NB4 (cell line): ENCODE data around the gene TMEM200C.

Experiments
- MAX ChIP-seq: IDR thresholded peaks from 2 replicates; pipeline ENCODE4 v1.6.1; 2011; ENCODE audit warnings: low read depth, low read length
- POLR2A ChIP-seq: IDR thresholded peaks from 2 replicates; pipeline ENCODE4 v1.6.1; 2011; ENCODE audit warnings: mild to moderate bottlenecking; ENCODE audit not compliant: insufficient read length; ENCODE audit errors: extremely low read depth
- TF ChIP-seq, protein P1 (sequence below): IDR thresholded peaks from one replicate; pipeline ENCODE4 v1.5.1; 2012; ENCODE audit warnings: low read depth, low read length

DNA sequence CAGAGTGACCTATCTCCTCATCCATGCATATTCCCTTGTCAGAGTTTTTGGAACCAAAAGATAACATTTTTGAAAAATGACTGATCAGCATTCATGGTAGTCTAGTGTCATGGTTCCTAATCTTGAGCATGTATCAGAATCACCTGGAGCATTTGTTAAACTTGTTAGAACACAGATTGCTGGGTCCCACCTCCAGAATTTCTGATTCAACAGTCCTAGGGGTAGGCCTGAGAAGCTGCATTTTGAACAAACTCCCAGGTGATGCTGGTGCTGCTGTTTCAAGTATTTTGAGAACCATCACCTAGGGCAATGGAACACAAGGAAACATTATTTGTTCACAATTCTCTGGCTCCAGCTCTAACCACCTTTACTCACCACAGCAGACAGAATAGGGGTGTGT, 21.0 kb downstream of the TMEM200C start:
- TF ChIP-seq, protein P1, sequence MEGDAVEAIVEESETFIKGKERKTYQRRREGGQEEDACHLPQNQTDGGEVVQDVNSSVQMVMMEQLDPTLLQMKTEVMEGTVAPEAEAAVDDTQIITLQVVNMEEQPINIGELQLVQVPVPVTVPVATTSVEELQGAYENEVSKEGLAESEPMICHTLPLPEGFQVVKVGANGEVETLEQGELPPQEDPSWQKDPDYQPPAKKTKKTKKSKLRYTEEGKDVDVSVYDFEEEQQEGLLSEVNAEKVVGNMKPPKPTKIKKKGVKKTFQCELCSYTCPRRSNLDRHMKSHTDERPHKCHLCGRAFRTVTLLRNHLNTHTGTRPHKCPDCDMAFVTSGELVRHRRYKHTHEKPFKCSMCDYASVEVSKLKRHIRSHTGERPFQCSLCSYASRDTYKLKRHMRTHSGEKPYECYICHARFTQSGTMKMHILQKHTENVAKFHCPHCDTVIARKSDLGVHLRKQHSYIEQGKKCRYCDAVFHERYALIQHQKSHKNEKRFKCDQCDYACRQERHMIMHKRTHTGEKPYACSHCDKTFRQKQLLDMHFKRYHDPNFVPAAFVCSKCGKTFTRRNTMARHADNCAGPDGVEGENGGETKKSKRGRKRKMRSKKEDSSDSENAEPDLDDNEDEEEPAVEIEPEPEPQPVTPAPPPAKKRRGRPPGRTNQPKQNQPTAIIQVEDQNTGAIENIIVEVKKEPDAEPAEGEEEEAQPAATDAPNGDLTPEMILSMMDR = no peak
- TF ChIP-seq POLR2A = no peak
- no peak for TF ChIP-seq MAX
